SJCRH30 (cell line): Measurements from ENCODE around the gene SLC23A1. TPM values are rescaled to one million over a fixed set of nuclear protein-coding genes. Genes with fewer than 3 reads are reported as not detected.

Experiments
- DNase-seq, 2 experiments: peaks; one replicate each; pipeline ENCODE4 v3.0.0-alpha.2; 2015 to 2020
- H3K27ac ChIP-seq: fragments of 250-450 bp; sonication (Bioruptor Pico); 2 replicates; pipeline ENCODE4 v1.5.1; 2020; ENCODE audit warnings: mild to moderate bottlenecking, moderate library complexity
- H3K27me3 ChIP-seq: fragments of 250-450 bp; sonication (Bioruptor Pico); 2 replicates; pipeline ENCODE4 v1.5.1; 2020; ENCODE audit warnings: mild to moderate bottlenecking, moderate library complexity
- H3K36me3 ChIP-seq: fragments of 250-450 bp; sonication (Bioruptor Pico); 2 replicates; pipeline ENCODE4 v1.5.1; 2020; ENCODE audit warnings: mild to moderate bottlenecking, moderate library complexity
- H3K4me1 ChIP-seq: fragments of 250-450 bp; sonication (Bioruptor Pico); 2 replicates; pipeline ENCODE4 v1.5.1; 2020; ENCODE audit warnings: mild to moderate bottlenecking, moderate library complexity
- H3K4me3 ChIP-seq: fragments of 250-450 bp; sonication (Bioruptor Pico); 2 replicates; pipeline ENCODE4 v1.5.1; 2020; ENCODE audit warnings: mild to moderate bottlenecking, moderate library complexity
- H3K9me3 ChIP-seq: fragments of 250-450 bp; sonication (Bioruptor Pico); replicated peaks from 2 replicates; pipeline ENCODE4 v1.5.1; 2020; ENCODE audit warnings: mild to moderate bottlenecking, moderate library complexity
- total RNA-seq: library from RNA; depleted of rRNA; stranded (reverse); fragments of >200 nt; shearing (Covaris generic); gene quantifications from 2 replicates; pipeline ENCODE4 v1.2.3, GENCODE V29; 2014; rRNA removed

Gene SLC23A1
- total RNA-seq: not detected in 2 replicates

GRCh38 chr5:139383275-139383992 lies at the start of gene SLC23A1:
SLC23A1 (minus strand) TSS chr5:139383297; CDS start chr5:139383253, 44 bp downstream.
- no peak for DNase-seq
- Histone ChIP-seq H3K4me3 (no peak within 1 kb of the TSS), H3K27ac (no peak within 1 kb of the TSS), H3K36me3 (no peaks in the 10 kb centered on the region), H3K9me3 (no peaks in the 10 kb centered on the region), H3K4me1 (no peaks in the 10 kb centered on the region; the same call in 1 of the 2 replicates), H3K27me3 (no peaks in the 10 kb centered on the region)

GRCh38 chr5:139431706-139432105 lies 48.6 kb upstream of the SLC23A1 start:
- DNase-seq: no peak
- Histone ChIP-seq H3K9me3 (no peaks in the 10 kb centered on the region), H3K4me3 (no peak overlapping the region), H3K27me3 (no peaks in the 10 kb centered on the region), H3K36me3 (peaks cover 12% of the 10 kb centered on the region), H3K4me1 (peaks cover 4% of the 10 kb centered on the region; the same call in 1 of the 2 replicates), H3K27ac (no peak overlapping the region)

- Histone ChIP-seq H3K36me3 (peaks cover 20% of the 10 kb centered on the region), H3K27ac (no peak overlapping the region), H3K27me3 (no peaks in the 10 kb centered on the region), H3K4me3 (no peak overlapping the region), H3K4me1 (peaks cover 14% of the 10 kb centered on the region), H3K9me3 (no peaks in the 10 kb centered on the region)
- no peak for DNase-seq
These were observed 46.9 kb upstream of the SLC23A1 start for GRCh38 chr5:139430015-139430414.

- no peaks in the 10 kb centered on the region; the same call in 1 of the 2 replicates for H3K9me3 ChIP-seq
- peaks cover 19% of the 10 kb centered on the region for H3K36me3 ChIP-seq
- no peaks in the 10 kb centered on the region for H3K27me3 ChIP-seq
- peak overlapping the region; percentile 45 for H3K27ac ChIP-seq
- DNase-seq: peak; percentile 67 to 69
- H3K4me3 ChIP-seq: no peak overlapping the region
- H3K4me1 ChIP-seq: peaks cover 17% of the 10 kb centered on the region
These were observed 43.2 kb upstream of the SLC23A1 start for GRCh38 chr5:139426203-139426885.

GRCh38 chr5:139425497-139425896 lies 42.4 kb upstream of the SLC23A1 start:
- peaks cover 17% of the 10 kb centered on the region for H3K4me1 ChIP-seq
- H3K36me3 ChIP-seq: peaks cover 19% of the 10 kb centered on the region
- no peaks in the 10 kb centered on the region for H3K27me3 ChIP-seq
- H3K9me3 ChIP-seq: no peaks in the 10 kb centered on the region; the same call in 1 of the 2 replicates
- no peak for DNase-seq
- no peak overlapping the region for H3K4me3 ChIP-seq
- H3K27ac ChIP-seq: peak overlapping the region; percentile 45

GRCh38 chr5:139422307-139422893 lies 39.3 kb upstream of the SLC23A1 start:
- no peaks in the 10 kb centered on the region for H3K27me3 ChIP-seq
- no peaks in the 10 kb centered on the region; the same call in 1 of the 2 replicates for H3K9me3 ChIP-seq
- peaks cover 17% of the 10 kb centered on the region for H3K4me1 ChIP-seq
- DNase-seq: peak; percentile 53 to 85
- H3K4me3 ChIP-seq: no peak overlapping the region
- no peak overlapping the region for H3K27ac ChIP-seq
- peaks cover 26% of the 10 kb centered on the region for H3K36me3 ChIP-seq

- peaks cover 15% of the 10 kb centered on the region; the same call in 1 of the 2 replicates for H3K36me3 ChIP-seq
- H3K27me3 ChIP-seq: no peaks in the 10 kb centered on the region
- DNase-seq: no peak
- H3K4me1 ChIP-seq: peaks cover 13% of the 10 kb centered on the region
- no peak overlapping the region for H3K27ac ChIP-seq
- no peaks in the 10 kb centered on the region; the same call in 1 of the 2 replicates for H3K9me3 ChIP-seq
- H3K4me3 ChIP-seq: no peak overlapping the region
These were observed 36.4 kb upstream of the SLC23A1 start for GRCh38 chr5:139419226-139420192.

- H3K36me3 ChIP-seq: peaks cover 15% of the 10 kb centered on the region; the same call in 1 of the 2 replicates
- no peak overlapping the region for H3K4me3 ChIP-seq
- H3K27ac ChIP-seq: no peak overlapping the region
- no peaks in the 10 kb centered on the region; the same call in 1 of the 2 replicates for H3K9me3 ChIP-seq
- peaks cover 16% of the 10 kb centered on the region for H3K4me1 ChIP-seq
- H3K27me3 ChIP-seq: no peaks in the 10 kb centered on the region
- no peak for DNase-seq
These were observed 35.7 kb upstream of the SLC23A1 start for GRCh38 chr5:139418793-139419192.

- peak in 1 of 2 experiments; percentile 21 for DNase-seq
- Histone ChIP-seq H3K4me3 (no peak overlapping the region), H3K27me3 (no peaks in the 10 kb centered on the region), H3K4me1 (peaks cover 14% of the 10 kb centered on the region), H3K9me3 (no peaks in the 10 kb centered on the region), H3K27ac (no peak overlapping the region), H3K36me3 (peaks cover 13% of the 10 kb centered on the region; the same call in 1 of the 2 replicates)
These were observed 34.1 kb upstream of the SLC23A1 start for GRCh38 chr5:139417214-139417613.

- Histone ChIP-seq H3K27me3 (no peaks in the 10 kb centered on the region), H3K36me3 (peaks cover 13% of the 10 kb centered on the region; the same call in 1 of the 2 replicates), H3K27ac (no peak overlapping the region), H3K4me1 (peaks cover 14% of the 10 kb centered on the region), H3K4me3 (no peak overlapping the region), H3K9me3 (no peaks in the 10 kb centered on the region)
- no peak for DNase-seq
These were observed 33.6 kb upstream of the SLC23A1 start for GRCh38 chr5:139416651-139417050.

GRCh38 chr5:139415869-139416268 lies 32.8 kb upstream of the SLC23A1 start:
- no peak overlapping the region for H3K27ac ChIP-seq
- no peaks in the 10 kb centered on the region for H3K9me3 ChIP-seq
- H3K36me3 ChIP-seq: peaks cover 13% of the 10 kb centered on the region; the same call in 1 of the 2 replicates
- H3K4me3 ChIP-seq: no peak overlapping the region
- H3K27me3 ChIP-seq: no peaks in the 10 kb centered on the region
- H3K4me1 ChIP-seq: peaks cover 14% of the 10 kb centered on the region
- no peak for DNase-seq

GRCh38 chr5:139415221-139415861 lies 32.2 kb upstream of the SLC23A1 start:
- H3K4me3 ChIP-seq: no peak overlapping the region
- H3K36me3 ChIP-seq: peaks cover 12% of the 10 kb centered on the region; the same call in 1 of the 2 replicates
- H3K4me1 ChIP-seq: peaks cover 14% of the 10 kb centered on the region
- H3K27ac ChIP-seq: peak overlapping the region; percentile 54
- no peaks in the 10 kb centered on the region for H3K27me3 ChIP-seq
- H3K9me3 ChIP-seq: no peaks in the 10 kb centered on the region
- no peak for DNase-seq

- Histone ChIP-seq H3K27me3 (no peaks in the 10 kb centered on the region), H3K4me1 (peaks cover 14% of the 10 kb centered on the region), H3K27ac (peak overlapping the region; percentile 54), H3K9me3 (no peaks in the 10 kb centered on the region), H3K4me3 (no peak overlapping the region), H3K36me3 (peaks cover 10% of the 10 kb centered on the region; the same call in 1 of the 2 replicates)
- DNase-seq: peak; percentile 75 to 85
These were observed 31.6 kb upstream of the SLC23A1 start for GRCh38 chr5:139414581-139415130.
